HFF-Myc (cell line): ENCODE data around the gene NWD2.

ENCODE experiments used
- DNase-seq: peaks from one replicate; pipeline ENCODE4 v3.0.0-alpha.2; 2011; ENCODE audit warnings: low read depth; ENCODE audit errors: extremely low read depth
- H3K4me3 ChIP-seq: replicated peaks from 2 replicates; pipeline ENCODE4 v1.5.1; 2011; ENCODE audit warnings: low read depth, mild to moderate bottlenecking, control low read depth, low read length
- CTCF ChIP-seq: IDR thresholded peaks from 2 replicates; pipeline ENCODE4 v1.5.1; 2012; ENCODE audit warnings: mild to moderate bottlenecking, low read depth, low read length, control low read depth; ENCODE audit errors: missing control alignments

Gene NWD2

DNA sequence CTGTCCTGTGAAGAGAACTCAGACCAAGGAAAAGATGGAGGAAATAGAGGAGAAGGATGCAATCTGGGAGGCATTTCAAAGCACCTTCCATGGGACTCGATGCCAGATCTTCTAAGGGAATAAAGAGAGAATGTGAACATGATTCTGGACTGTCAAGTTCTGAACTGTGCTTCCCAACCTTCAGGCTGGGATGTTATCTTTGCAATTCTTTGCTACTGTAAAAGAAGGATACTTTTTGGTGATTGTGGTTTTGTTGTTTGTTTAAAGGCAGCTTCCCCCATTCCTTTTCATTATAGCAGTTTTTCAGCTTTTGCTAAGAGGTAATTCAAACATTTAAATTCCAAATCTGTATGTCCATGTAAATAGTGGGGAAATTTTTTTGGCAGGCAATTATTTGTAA is 217.3 kb downstream of the NWD2 start:
- TF ChIP-seq CTCF: no peak
- no peak overlapping the region for H3K4me3 ChIP-seq
- no peak for DNase-seq

GRCh38 chr4:37463033-37463856 is 218.7 kb downstream of the NWD2 start:
- H3K4me3 ChIP-seq: no peak overlapping the region
- no peak for TF ChIP-seq CTCF
- no peak for DNase-seq

DNA sequence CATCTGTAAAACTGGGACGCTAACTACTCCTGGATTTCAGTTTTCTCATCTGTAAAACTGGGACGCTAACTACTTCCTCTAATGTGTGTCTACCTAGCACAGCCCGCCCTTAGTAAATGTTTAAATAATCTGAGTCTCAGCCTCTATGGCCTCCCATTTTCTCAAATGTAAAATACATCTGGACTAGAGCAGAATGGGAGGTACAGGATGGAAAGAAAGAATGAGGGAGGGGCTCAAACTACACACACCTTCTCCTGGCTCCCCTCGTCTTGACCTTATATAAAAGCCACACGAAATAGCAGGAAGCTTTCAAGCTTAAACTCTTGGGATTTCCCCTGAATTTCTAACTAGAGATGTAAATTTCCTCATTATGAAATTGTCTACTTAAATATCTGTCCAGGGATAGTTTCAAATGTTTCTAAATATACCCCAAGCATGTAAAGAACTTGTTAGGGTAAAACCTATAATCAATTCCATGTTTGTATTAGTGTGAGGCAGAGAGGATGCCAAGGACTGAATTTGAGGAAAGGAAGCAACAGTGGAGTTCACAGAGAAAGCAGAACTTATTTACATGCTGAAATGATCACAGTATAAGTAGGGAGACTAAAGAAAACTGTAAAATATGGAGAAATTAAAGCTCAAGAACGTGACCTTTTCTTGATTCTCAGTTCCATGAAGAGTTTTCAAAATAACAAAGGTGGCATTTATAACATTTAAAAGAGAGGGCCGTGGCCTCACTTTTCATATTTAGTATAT is 220.0 kb downstream of the NWD2 start:
- TF ChIP-seq CTCF: no peak

GRCh38 chr4:37465296-37465695 is 220.8 kb downstream of the NWD2 start:
- no peak overlapping the region for H3K4me3 ChIP-seq
- no peak for DNase-seq
- TF ChIP-seq CTCF: no peak

More for the DNA sequence above, 220.0 kb downstream of the NWD2 start:
- no peak overlapping the region for H3K4me3 ChIP-seq
- DNase-seq: no peak

DNA sequence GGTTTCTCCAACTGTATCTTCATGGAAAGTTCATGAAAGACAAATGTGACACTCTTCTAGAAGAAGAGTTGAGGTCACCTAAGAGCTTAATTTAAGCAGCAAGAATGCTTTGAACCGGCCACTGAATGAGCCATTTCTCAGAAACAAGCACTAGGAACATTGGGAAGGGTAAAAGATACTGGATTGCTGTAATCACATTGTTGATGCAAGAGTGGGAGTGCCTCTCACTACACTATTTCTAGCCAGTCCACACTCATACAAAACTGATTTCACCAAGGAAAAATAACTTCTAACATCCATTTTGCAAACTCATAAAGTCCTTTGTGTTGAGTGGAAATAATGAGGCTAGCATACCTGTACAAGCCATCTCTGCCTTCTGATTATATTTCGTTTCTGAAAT is 221.3 kb downstream of the NWD2 start:
- no peak for DNase-seq

GRCh38 chr4:37467223-37467622 is 222.7 kb downstream of the NWD2 start:
- no peak overlapping the region for H3K4me3 ChIP-seq
- no peak for TF ChIP-seq CTCF
- DNase-seq: no peak

More for the DNA sequence above, 221.3 kb downstream of the NWD2 start:
- no peak overlapping the region for H3K4me3 ChIP-seq
- TF ChIP-seq CTCF: no peak
